Cardiac muscle cell (in vitro differentiated cells and primary cell): ENCODE measurements around the gene ARHGAP23. TPM values are rescaled to one million over a fixed set of nuclear protein-coding genes. Genes with fewer than 3 reads are reported as not detected.

ENCODE experiments used
- DNase-seq, 2 donors: peaks; one replicate each; pipeline versions ENCODE4 v3.0.0 to v3.0.0-alpha.2; 2010 to 2017; ENCODE audit warnings: low read depth in 1 of 2, low spot score in 1 of 2
- H3K27ac ChIP-seq: fragments of 200-600 bp; sonication (generic); 2 replicates; pipeline ENCODE4 v1.5.1; 2016
- H3K27me3 ChIP-seq: fragments of 200-600 bp; sonication (generic); 2 replicates; pipeline ENCODE4 v1.6.0; 2016; ENCODE audit warnings: control low read depth
- H3K36me3 ChIP-seq: fragments of 200-600 bp; sonication (generic); 2 replicates; pipeline ENCODE4 v1.5.1; 2016; ENCODE audit warnings: control low read depth
- H3K4me1 ChIP-seq: fragments of 200-600 bp; sonication (generic); 2 replicates; pipeline ENCODE4 v1.8.1; 2017; ENCODE audit warnings: low read depth, mild to moderate bottlenecking, mixed run types
- H3K4me3 ChIP-seq: fragments of 200-600 bp; sonication (generic); 2 replicates; pipeline ENCODE4 v1.5.1; 2016; ENCODE audit warnings: mild to moderate bottlenecking
- H3K9me3 ChIP-seq: fragments of 200-600 bp; sonication (generic); 2 replicates; pipeline ENCODE4 v1.5.1; 2017; ENCODE audit warnings: low read depth, mild to moderate bottlenecking, control low read depth
- polyA plus RNA-seq: library from polyadenylated mRNA; unstranded; fragments of >200 nt; fragmentation: Nextera tagmentation; extraction: Ambion mirVana; gene quantifications from 2 replicates; pipeline ENCODE4 v1.2.1, GENCODE V29; 2016
- total RNA-seq: library from RNA; depleted of rRNA; stranded (reverse); fragments of >200 nt; gene quantifications from 2 replicates; pipeline ENCODE4 v1.2.3, GENCODE V29; 2016
- TF ChIP-seq, protein P1 (sequence below): IDR thresholded peaks from 2 replicates; pipeline ENCODE4 v1.5.1; 2012; ENCODE audit warnings: low read depth, mild to moderate bottlenecking, low read length

The ARHGAP23 gene
- total and polyA plus RNA-seq, 2 experiments from 2014 or later, result 7.6 to 13.2 TPM

DNA sequence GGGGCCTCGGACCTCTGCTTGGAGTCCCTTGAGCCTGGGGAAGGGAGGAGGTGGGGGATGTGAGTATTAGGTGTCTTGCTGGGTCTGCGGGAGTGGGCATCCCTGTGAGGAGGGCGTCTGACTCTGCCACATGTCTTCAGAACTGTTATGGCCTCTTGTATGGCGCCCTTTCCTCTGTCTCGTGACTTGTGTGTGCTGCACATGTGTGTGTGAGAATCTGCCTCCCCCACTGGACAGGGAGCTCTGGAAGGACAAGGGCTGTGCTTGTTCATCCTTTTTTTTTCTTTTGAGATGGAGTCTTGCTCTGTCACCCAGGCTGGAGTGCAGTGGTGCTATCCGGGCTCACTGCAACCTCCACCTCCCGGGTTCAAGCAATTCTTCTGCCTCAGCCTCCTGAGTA lies 33.4 kb downstream of the ARHGAP23 start:
- Histone ChIP-seq H3K4me1 (peaks cover 17% of the 10 kb centered on the region), H3K36me3 (no peaks in the 10 kb centered on the region), H3K27ac (no peak overlapping the region), H3K4me3 (no peak overlapping the region), H3K27me3 (no peaks in the 10 kb centered on the region), H3K9me3 (no peaks in the 10 kb centered on the region)
- TF ChIP-seq, protein P1, sequence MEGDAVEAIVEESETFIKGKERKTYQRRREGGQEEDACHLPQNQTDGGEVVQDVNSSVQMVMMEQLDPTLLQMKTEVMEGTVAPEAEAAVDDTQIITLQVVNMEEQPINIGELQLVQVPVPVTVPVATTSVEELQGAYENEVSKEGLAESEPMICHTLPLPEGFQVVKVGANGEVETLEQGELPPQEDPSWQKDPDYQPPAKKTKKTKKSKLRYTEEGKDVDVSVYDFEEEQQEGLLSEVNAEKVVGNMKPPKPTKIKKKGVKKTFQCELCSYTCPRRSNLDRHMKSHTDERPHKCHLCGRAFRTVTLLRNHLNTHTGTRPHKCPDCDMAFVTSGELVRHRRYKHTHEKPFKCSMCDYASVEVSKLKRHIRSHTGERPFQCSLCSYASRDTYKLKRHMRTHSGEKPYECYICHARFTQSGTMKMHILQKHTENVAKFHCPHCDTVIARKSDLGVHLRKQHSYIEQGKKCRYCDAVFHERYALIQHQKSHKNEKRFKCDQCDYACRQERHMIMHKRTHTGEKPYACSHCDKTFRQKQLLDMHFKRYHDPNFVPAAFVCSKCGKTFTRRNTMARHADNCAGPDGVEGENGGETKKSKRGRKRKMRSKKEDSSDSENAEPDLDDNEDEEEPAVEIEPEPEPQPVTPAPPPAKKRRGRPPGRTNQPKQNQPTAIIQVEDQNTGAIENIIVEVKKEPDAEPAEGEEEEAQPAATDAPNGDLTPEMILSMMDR, result no peak
- DNase-seq, result no peak

DNA sequence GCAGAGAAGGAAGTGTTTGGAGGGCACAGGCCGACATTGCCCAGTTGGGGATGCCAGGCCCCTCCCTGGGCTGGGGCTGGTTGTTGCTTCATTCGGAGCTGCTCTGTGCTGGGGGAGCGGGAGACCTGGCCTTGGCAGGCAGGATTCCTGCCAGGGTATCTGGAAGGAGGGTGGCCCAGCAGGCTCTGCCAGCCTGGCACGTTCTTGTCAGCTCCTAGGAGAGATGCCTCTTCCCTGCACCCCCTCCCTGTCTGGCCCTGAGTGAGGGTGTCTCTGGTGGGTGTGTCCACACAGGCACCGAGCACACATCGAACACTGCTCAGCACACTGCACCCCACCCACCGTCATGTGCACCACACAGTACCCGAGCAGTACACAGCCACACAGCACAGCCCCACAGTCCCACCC lies 35.2 kb downstream of the ARHGAP23 start:
- no peaks in the 10 kb centered on the region for H3K36me3 ChIP-seq
- no peaks in the 10 kb centered on the region for H3K27me3 ChIP-seq
- H3K4me3 ChIP-seq, result no peak overlapping the region
- H3K27ac ChIP-seq, result no peak overlapping the region
- TF ChIP-seq, protein P1, result no peak
- DNase-seq, result no peak
- H3K4me1 ChIP-seq, result peaks cover 15% of the 10 kb centered on the region
- H3K9me3 ChIP-seq, result no peaks in the 10 kb centered on the region

DNA sequence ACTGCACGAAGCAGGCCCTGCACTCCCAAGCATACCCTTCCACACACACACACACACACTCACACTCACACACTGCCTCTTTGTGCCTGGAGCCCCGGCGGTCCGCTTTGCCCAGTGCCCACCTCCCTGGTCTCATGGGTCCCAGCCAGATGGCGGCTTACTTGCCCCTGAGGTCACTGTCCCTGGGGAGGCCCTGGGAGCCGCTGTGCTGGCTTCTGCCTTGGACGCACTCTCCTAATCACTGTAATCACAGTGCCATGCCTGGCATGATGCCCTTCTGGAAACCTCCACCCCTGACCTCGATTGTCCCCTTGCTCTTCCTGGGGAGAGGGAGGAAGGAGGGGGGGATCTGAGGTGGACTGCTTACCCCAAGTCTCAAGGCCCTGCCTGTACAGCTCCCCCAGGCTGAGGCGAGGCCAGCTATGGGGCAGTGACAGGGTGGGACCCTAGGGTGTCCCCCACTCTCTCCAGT lies 36.0 kb downstream of the ARHGAP23 start:
- TF ChIP-seq, protein P1, result no peak
- no peak for DNase-seq
- H3K4me3 ChIP-seq, result no peak overlapping the region
- no peaks in the 10 kb centered on the region for H3K27me3 ChIP-seq
- no peaks in the 10 kb centered on the region for H3K9me3 ChIP-seq
- H3K36me3 ChIP-seq, result no peaks in the 10 kb centered on the region
- H3K27ac ChIP-seq, result no peak overlapping the region
- peaks cover 8% of the 10 kb centered on the region for H3K4me1 ChIP-seq

DNA sequence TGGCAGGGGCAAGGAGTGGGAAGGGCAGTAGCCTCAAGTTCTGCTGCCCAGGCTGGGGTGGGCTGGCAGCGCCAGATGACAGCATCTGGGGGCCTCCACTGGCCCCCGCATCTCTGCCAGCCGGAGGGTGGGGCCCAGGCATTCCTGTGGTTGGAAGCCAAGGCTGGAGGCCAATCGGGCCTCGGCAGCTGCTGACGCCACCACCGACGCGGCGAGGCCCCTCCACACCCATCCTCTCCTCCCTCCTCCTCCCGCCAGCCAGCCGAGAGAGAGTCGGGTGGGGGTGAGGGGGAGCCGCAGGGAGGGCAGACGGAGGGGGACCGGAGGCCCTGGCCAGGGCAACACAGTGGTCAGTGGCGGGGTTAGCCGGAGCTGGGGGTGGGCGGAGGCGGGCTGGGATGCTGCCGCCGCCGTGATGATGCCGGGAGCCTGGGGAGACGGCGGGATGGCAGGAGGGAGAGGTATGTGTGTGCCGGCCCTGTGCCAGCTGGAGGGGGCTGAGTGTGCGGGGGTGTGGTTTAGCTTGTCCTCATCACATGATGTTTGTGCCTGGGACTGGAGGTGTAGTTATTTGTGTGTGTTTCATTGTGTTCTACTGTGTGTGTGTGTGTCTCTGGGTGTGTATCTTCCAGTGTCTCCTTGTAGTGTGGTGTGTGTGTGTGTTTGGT lies 36.6 kb downstream of the ARHGAP23 start:
- no peak overlapping the region for H3K27ac ChIP-seq
- peaks cover 7% of the 10 kb centered on the region for H3K4me1 ChIP-seq
- no peaks in the 10 kb centered on the region for H3K36me3 ChIP-seq
- H3K9me3 ChIP-seq, result no peaks in the 10 kb centered on the region
- peak in 1 of 2 donors; percentile 97 for DNase-seq
- H3K27me3 ChIP-seq, result no peaks in the 10 kb centered on the region
- H3K4me3 ChIP-seq, result no peak overlapping the region
- TF ChIP-seq, protein P1, result no peak

DNA sequence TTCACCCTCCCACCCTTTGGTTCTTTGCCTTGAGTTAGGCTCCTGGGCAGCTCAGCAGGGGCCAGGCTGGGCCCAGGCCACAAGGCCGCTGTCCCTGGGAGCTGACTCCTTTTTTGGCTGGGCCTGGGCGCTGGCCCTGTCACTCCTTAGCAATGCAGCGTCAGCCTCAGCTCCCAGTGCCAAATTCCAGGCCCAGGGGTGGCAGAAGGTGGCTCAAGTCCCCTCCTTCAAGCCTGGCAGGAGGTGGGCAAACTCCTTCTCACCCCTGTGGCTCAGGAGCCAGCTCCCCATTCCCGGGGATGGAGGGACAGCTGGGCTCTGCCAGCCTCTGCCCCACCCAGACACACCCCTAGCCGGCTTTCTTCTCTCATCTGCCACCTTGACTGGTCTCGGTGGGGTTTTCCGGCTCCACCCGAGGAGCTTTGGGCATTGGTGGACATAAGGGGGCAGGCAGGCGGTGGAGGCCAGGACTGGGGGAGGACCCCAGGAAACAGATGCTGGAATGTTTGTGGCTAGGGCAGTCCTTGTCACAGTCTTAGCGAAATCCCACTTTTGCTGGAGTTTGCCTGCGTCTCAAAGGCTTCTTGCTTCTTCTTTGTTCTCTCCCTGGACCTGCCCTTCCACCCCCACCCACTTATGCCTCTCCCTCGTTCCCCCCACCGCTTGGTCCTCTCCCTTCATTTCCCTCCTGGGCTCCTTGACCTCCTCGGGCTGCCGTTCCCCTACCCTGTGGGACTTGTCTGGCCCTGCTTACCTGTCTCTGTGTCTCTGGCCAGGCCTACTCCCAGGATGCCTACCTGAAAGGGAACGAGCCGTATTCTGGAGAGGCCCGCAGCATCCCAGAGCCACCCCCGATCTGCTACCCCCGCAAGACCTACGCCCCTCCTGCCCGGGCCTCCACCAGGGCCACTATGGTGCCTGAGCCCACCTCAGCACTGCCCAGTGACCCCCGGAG lies 37.4 kb downstream of the ARHGAP23 start:
- Histone ChIP-seq H3K4me3 (no peak overlapping the region), H3K36me3 (no peaks in the 10 kb centered on the region), H3K4me1 (no peaks in the 10 kb centered on the region), H3K27ac (no peak overlapping the region), H3K9me3 (no peaks in the 10 kb centered on the region), H3K27me3 (no peaks in the 10 kb centered on the region)
- TF ChIP-seq, protein P1, result no peak
- DNase-seq, result peak in 1 of 2 donors; percentile 40
